ENCODE data around the gene VCX3A. TPM values are rescaled to one million over a fixed set of nuclear protein-coding genes. Genes with fewer than 3 reads are reported as not detected.
"Not testable (repeated sequence)": the region's sequence is repeated elsewhere in the genome, so short reads cannot be mapped to it uniquely, and the experiment has no call there.

VCX3A gene
- 0.28 and 0.35 TPM in 2 replicates for total RNA-seq (2021)
- long read RNA-seq, result 0 reads

DNA sequence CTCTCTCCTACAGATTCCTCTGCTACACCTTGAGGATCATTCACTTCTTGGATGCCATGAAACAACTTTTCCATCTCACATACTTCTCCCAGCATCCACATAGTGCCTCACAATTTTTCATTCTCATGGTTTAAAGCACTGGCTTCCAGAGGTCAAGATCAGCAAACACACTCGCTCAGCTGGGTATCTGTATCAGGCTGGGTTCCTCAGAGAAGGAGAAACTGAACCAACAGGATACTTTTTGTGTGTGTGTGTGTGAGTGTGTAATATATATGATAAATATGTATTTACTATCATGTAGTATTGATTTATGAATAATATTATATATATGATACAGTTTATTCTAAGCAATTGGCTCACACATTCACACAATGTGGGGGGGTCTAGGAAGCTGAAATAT lies at the start of gene VCX3A:
VCX3A (minus strand) TSS at position 101 of the 400 bp plus-strand sequence. CDS start 621 bp downstream, outside the sequence.
- not testable (repeated sequence) for H3K9me3 ChIP-seq (ENCODE audit: control insufficient read depth, low read depth, low read length); H2BK15ac ChIP-seq (ENCODE audit: low read depth, low read length); H4K20me1 ChIP-seq (ENCODE audit: control insufficient read depth, insufficient read depth, insufficient read length); DNase-seq; H3K23ac ChIP-seq (ENCODE audit: insufficient read length, low read depth, low read length); H3K79me1 ChIP-seq (ENCODE audit: insufficient read depth, low read depth, low read length, poor library complexity, severe bottlenecking); H3K56ac ChIP-seq (ENCODE audit: insufficient read length, low read depth, low read length); H3K36me3 Mint-ChIP-seq (ENCODE audit: insufficient read depth in 1 of 3, low read depth in 3 of 3); H2BK120ac ChIP-seq (ENCODE audit: low read depth, low read length, poor library complexity, severe bottlenecking); H3K14ac ChIP-seq (ENCODE audit: insufficient read depth, low read length); H3K4me2 ChIP-seq (ENCODE audit: insufficient read depth, insufficient read length, low read length); H3K4me1 ChIP-seq (ENCODE audit: insufficient read depth, low read length); H3K79me2 ChIP-seq (ENCODE audit: insufficient read depth, low read length); H4K91ac ChIP-seq (ENCODE audit: insufficient read length, low read depth, low read length); H2BK5ac ChIP-seq (ENCODE audit: insufficient read length, low read length); H3K27ac ChIP-seq (ENCODE audit: insufficient read length, low read depth, low read length); H2BK20ac ChIP-seq (ENCODE audit: low read depth, low read length, poor library complexity, severe bottlenecking); H3K9me3 Mint-ChIP-seq; H3K27me3 Mint-ChIP-seq (ENCODE audit: low read depth); H2BK12ac ChIP-seq (ENCODE audit: insufficient read length, low read depth, low read length); H3K27me3 ChIP-seq (ENCODE audit: insufficient read depth, low read length); H3K23me2 ChIP-seq (ENCODE audit: insufficient read length, low read depth, low read length, poor library complexity, severe bottlenecking); H3K27ac Mint-ChIP-seq; H3K4me1 Mint-ChIP-seq; H3K4ac ChIP-seq (ENCODE audit: low read depth, low read length); H3T11ph ChIP-seq (ENCODE audit: low read length); H3K9ac ChIP-seq (ENCODE audit: extremely low read depth, insufficient read length, low read length); H2AFZ ChIP-seq (ENCODE audit: low read length); H3K18ac ChIP-seq (ENCODE audit: insufficient read length, low read depth, low read length); H4K5ac ChIP-seq (ENCODE audit: insufficient read length, low read depth, low read length); H3K4me3 Mint-ChIP-seq; H4K8ac ChIP-seq (replicated peaks; ENCODE audit: insufficient read length, low read depth, low read length); H2AK5ac ChIP-seq (ENCODE audit: insufficient read length, low read length)
- no CpG with 5 or more reads among the region's 1 CpG for WGBS (ENCODE audit: extremely low coverage, insufficient read length, low lambda C conversion rate)

Measured in H9 (cell line).